SK-N-SH treated with all-trans-retinoic acid at 6 μM for 48 hours (cell line): ENCODE results near the gene DNASE1.
"Not testable (repeated sequence)": the region's sequence is repeated elsewhere in the genome, so short reads cannot be mapped to it uniquely, and the experiment has no call there.

Source experiments
- ATAC-seq: fragments of 200-7000 bp; cut with Tn5 transposase; 3 replicates; pipeline ENCODE4 v1.9.1; 2020; ENCODE audit warnings: mild to moderate bottlenecking, moderate library complexity
- ARNTL ChIP-seq: fragments of 450-650 bp; formaldehyde crosslinking; IDR thresholded peaks from 2 replicates; pipeline ENCODE4 v1.5.0; 2020; ENCODE audit warnings: low read depth, mild to moderate bottlenecking, moderate library complexity, borderline replicate concordance
- BACH2 ChIP-seq: fragments of 250-450 bp; sonication (Bioruptor Pico); IDR thresholded peaks from 2 replicates; pipeline ENCODE4 v1.9.0; 2021; ENCODE audit warnings: mild to moderate bottlenecking, borderline replicate concordance
- CSDC2 ChIP-seq: fragments of 250-450 bp; sonication (Bioruptor Pico); IDR thresholded peaks from 2 replicates; pipeline ENCODE4 v1.5.0; 2020; ENCODE audit warnings: mild to moderate bottlenecking, moderate library complexity
- ESRRG ChIP-seq: fragments of 250-450 bp; sonication (Bioruptor Pico); IDR thresholded peaks from 2 replicates; pipeline ENCODE4 v1.6.1; 2021; ENCODE audit warnings: mild to moderate bottlenecking
- GLIS3 ChIP-seq: fragments of 250-450 bp; sonication (Bioruptor Pico); IDR thresholded peaks from 2 replicates; pipeline ENCODE4 v1.5.0; 2020; ENCODE audit warnings: mild to moderate bottlenecking, moderate library complexity
- OSR1 ChIP-seq: fragments of 250-450 bp; sonication (Bioruptor Pico); IDR thresholded peaks from 2 replicates; pipeline ENCODE4 v1.8.0; 2022; ENCODE audit warnings: moderate library complexity, mild to moderate bottlenecking, inconsistent platforms
- PPARA ChIP-seq: fragments of 250-450 bp; sonication (Bioruptor Pico); IDR thresholded peaks from 2 replicates; pipeline ENCODE4 v1.5.0; 2020; ENCODE audit warnings: mild to moderate bottlenecking, borderline replicate concordance
- SNAI2 ChIP-seq: fragments of 250-450 bp; sonication (Bioruptor Pico); IDR thresholded peaks from 2 replicates; pipeline ENCODE4 v1.5.0; 2020; ENCODE audit warnings: mild to moderate bottlenecking, moderate library complexity
- TCF4 ChIP-seq: fragments of 250-450 bp; sonication (Bioruptor Pico); IDR thresholded peaks from 2 replicates; pipeline ENCODE4 v1.8.0; 2021; ENCODE audit warnings: mild to moderate bottlenecking, moderate library complexity, borderline replicate concordance
- ZC3H10 ChIP-seq: fragments of 250-450 bp; sonication (Bioruptor Pico); IDR thresholded peaks from 2 replicates; pipeline ENCODE4 v1.5.1; 2021; ENCODE audit warnings: mild to moderate bottlenecking, moderate library complexity
- ZFP3 ChIP-seq: fragments of 250-450 bp; sonication (Bioruptor Pico); IDR thresholded peaks from 2 replicates; pipeline ENCODE4 v1.5.0; 2020; ENCODE audit warnings: mild to moderate bottlenecking, moderate library complexity
- ZFP30 ChIP-seq: fragments of 450-650 bp; formaldehyde crosslinking; IDR thresholded peaks from 2 replicates; pipeline ENCODE4 v1.5.0; 2022; ENCODE audit warnings: mild to moderate bottlenecking, moderate library complexity
- ZNF565 ChIP-seq: fragments of 450-650 bp; formaldehyde crosslinking; conservative IDR thresholded peaks from 2 replicates; pipeline ENCODE4 v1.5.0; 2020; ENCODE audit warnings: low read depth, mild to moderate bottlenecking, moderate library complexity
- ZNF70 ChIP-seq: fragments of 450-650 bp; formaldehyde crosslinking; IDR thresholded peaks from 2 replicates; pipeline ENCODE4 v1.5.0; 2020; ENCODE audit warnings: mild to moderate bottlenecking, moderate library complexity
- ZNF8 ChIP-seq: fragments of 450-650 bp; formaldehyde crosslinking; IDR thresholded peaks from 2 replicates; pipeline ENCODE4 v1.5.0; 2020; ENCODE audit warnings: mild to moderate bottlenecking, moderate library complexity
- TF ChIP-seq, protein P1 (sequence below): fragments of 250-450 bp; sonication (Bioruptor Pico); IDR thresholded peaks from 2 replicates; pipeline ENCODE4 v1.5.1; 2020; ENCODE audit warnings: low read depth, mild to moderate bottlenecking, moderate library complexity
- TF ChIP-seq, protein P2 (sequence below): fragments of 250-450 bp; sonication (Bioruptor Pico); IDR thresholded peaks from 2 replicates; pipeline ENCODE4 v1.8.0; 2021; ENCODE audit warnings: low read depth, mild to moderate bottlenecking, moderate library complexity, borderline replicate concordance
- TF ChIP-seq, protein P3 (sequence below): fragments of 250-450 bp; sonication (Bioruptor Pico); IDR thresholded peaks from 2 replicates; pipeline ENCODE4 v1.5.1; 2021; ENCODE audit warnings: mild to moderate bottlenecking, moderate library complexity
- TF ChIP-seq, protein P4 (sequence below): fragments of 250-450 bp; sonication (Bioruptor Pico); IDR thresholded peaks from 2 replicates; pipeline ENCODE4 v1.5.0; 2020; ENCODE audit warnings: mild to moderate bottlenecking, moderate library complexity

DNASE1 gene

DNA sequence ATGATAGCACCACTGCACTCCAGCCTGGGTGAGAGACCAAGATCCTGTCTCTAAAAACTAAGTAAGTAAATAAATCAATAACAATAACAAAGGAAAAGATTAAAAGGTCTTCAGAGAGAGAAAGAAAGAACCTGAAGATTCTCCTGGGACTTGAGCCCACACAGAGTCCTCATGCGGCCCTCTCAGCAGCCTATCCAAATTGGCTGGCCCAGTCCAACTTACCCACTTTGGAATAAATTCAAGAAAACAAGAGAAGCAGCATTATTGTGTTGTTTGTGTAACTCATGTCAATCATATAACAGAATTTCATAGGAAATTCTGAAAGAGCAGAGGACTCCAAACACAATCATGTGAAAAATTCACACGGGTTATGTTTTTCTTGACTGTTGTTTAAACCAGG is 46.9 kb upstream of the DNASE1 start (continued):
- TF ChIP-seq, protein P1, sequence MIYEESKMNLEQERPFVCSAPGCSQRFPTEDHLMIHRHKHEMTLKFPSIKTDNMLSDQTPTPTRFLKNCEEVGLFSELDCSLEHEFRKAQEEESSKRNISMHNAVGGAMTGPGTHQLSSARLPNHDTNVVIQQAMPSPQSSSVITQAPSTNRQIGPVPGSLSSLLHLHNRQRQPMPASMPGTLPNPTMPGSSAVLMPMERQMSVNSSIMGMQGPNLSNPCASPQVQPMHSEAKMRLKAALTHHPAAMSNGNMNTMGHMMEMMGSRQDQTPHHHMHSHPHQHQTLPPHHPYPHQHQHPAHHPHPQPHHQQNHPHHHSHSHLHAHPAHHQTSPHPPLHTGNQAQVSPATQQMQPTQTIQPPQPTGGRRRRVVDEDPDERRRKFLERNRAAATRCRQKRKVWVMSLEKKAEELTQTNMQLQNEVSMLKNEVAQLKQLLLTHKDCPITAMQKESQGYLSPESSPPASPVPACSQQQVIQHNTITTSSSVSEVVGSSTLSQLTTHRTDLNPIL (CRISPR knock-in tag), result no peak
- TF ChIP-seq ARNTL (CRISPR knock-in tag) (no peak), ZFP30 (CRISPR knock-in tag) (no peak), CSDC2 (CRISPR knock-in tag) (no peak), ZNF70 (CRISPR knock-in tag) (no peak)

DNA sequence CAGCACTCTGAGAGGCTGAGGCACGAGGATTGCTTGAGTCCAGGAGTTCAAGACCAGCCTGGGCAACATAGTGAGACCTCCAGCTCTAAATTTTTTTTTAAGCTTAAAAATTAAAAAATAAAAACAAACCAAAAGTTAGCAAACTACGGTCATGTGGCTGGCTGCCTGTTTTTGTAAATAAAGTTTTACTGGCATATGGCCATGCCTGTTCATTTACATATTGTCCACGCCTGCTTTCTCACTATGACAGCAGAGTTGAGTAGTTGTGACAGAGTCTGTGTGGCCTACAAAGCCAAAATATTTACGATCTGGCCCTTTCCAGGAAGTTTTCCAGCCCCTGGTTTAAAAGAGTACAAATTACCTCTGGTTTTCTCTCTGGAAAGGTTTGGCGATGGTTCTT is 46.4 kb upstream of the DNASE1 start:
- TF ChIP-seq GLIS3 (CRISPR knock-in tag) (no peak), SNAI2 (CRISPR knock-in tag) (no peak), ESRRG (CRISPR knock-in tag) (no peak), TCF4 (CRISPR knock-in tag) (no peak), CSDC2 (CRISPR knock-in tag) (no peak), ZC3H10 (CRISPR knock-in tag) (no peak), ZFP30 (CRISPR knock-in tag) (no peak), ARNTL (CRISPR knock-in tag) (no peak), PPARA (CRISPR knock-in tag) (no peak), OSR1 (CRISPR knock-in tag) (no peak), BACH2 (CRISPR knock-in tag) (no peak), ZNF565 (CRISPR knock-in tag) (no peak), ZNF70 (CRISPR knock-in tag) (no peak), ZNF8 (no peak)
- TF ChIP-seq, protein P2, sequence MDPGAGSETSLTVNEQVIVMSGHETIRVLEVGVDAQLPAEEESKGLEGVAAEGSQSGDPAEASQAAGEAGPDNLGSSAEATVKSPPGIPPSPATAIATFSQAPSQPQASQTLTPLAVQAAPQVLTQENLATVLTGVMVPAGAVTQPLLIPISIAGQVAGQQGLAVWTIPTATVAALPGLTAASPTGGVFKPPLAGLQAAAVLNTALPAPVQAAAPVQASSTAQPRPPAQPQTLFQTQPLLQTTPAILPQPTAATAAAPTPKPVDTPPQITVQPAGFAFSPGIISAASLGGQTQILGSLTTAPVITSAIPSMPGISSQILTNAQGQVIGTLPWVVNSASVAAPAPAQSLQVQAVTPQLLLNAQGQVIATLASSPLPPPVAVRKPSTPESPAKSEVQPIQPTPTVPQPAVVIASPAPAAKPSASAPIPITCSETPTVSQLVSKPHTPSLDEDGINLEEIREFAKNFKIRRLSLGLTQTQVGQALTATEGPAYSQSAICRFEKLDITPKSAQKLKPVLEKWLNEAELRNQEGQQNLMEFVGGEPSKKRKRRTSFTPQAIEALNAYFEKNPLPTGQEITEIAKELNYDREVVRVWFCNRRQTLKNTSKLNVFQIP (CRISPR knock-in tag), result no peak
- TF ChIP-seq, protein P3, sequence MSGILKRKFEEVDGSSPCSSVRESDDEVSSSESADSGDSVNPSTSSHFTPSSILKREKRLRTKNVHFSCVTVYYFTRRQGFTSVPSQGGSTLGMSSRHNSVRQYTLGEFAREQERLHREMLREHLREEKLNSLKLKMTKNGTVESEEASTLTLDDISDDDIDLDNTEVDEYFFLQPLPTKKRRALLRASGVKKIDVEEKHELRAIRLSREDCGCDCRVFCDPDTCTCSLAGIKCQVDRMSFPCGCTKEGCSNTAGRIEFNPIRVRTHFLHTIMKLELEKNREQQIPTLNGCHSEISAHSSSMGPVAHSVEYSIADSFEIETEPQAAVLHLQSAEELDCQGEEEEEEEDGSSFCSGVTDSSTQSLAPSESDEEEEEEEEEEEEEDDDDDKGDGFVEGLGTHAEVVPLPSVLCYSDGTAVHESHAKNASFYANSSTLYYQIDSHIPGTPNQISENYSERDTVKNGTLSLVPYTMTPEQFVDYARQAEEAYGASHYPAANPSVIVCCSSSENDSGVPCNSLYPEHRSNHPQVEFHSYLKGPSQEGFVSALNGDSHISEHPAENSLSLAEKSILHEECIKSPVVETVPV (CRISPR knock-in tag), result no peak
- TF ChIP-seq, protein P4, sequence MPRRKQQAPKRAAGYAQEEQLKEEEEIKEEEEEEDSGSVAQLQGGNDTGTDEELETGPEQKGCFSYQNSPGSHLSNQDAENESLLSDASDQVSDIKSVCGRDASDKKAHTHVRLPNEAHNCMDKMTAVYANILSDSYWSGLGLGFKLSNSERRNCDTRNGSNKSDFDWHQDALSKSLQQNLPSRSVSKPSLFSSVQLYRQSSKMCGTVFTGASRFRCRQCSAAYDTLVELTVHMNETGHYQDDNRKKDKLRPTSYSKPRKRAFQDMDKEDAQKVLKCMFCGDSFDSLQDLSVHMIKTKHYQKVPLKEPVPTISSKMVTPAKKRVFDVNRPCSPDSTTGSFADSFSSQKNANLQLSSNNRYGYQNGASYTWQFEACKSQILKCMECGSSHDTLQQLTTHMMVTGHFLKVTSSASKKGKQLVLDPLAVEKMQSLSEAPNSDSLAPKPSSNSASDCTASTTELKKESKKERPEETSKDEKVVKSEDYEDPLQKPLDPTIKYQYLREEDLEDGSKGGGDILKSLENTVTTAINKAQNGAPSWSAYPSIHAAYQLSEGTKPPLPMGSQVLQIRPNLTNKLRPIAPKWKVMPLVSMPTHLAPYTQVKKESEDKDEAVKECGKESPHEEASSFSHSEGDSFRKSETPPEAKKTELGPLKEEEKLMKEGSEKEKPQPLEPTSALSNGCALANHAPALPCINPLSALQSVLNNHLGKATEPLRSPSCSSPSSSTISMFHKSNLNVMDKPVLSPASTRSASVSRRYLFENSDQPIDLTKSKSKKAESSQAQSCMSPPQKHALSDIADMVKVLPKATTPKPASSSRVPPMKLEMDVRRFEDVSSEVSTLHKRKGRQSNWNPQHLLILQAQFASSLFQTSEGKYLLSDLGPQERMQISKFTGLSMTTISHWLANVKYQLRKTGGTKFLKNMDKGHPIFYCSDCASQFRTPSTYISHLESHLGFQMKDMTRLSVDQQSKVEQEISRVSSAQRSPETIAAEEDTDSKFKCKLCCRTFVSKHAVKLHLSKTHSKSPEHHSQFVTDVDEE, result no peak
- ATAC-seq, result no peak

DNA sequence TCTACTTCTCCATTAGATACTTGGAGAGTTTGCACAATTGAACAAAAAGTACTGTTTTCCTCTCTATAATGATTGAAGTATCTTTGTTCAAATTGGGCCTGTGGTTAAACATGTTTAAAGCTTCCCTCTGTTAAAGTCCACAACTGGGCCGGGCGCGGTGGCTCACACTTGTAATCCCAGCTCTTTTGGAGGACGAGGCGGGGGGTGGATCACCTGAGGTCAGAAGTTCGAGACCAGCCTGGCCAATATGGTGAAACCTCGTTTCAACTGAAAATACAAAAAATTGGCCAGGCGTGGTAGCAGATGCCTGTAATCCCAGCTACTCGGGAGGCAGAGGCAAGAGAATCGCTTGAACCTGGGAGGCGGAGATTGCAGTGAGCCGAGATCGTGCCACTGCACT is 45.5 kb upstream of the DNASE1 start:
- ATAC-seq, result not testable (repeated sequence)

DNA sequence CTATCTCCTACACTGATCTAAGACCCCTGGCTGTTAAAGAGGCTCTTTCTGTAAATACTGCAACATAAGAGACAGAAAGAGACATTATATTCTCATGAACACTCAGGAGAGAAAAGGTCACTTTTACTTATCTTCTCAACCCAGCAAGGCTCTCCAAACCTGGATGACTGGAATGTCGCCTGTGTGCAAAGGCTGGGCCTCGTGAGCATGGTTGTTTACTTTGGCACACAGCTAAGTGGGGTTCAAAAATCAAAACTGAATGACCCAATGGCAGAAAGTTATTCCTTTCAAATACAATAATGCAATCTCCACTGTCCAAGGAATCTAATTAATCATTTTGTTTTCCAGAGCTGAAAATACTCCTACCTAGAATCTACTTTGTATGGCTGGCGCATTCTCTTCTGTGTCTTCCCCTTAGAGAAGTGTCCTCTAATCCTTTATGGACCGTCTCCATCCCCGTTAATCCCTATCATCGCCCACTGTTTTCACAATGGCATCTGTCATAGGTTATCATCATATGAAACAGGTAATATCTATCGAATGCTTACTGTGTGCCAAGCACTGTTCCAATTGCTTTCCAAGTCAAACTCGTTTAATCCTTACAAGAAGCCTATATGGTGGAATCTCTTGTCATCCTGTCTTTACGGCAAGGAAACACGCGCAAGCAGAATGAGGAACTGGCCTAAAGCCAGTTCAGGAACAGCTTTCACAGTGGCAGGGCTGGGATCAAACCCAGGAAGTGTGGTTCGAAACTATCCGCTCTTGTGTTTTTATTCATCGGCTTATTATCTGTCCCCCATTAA is 44.4 kb upstream of the DNASE1 start:
- TF ChIP-seq ZFP3 (CRISPR knock-in tag) (no peak), TCF4 (CRISPR knock-in tag) (no peak), SNAI2 (CRISPR knock-in tag) (no peak), ARNTL (CRISPR knock-in tag) (no peak), ZFP30 (CRISPR knock-in tag) (no peak), ZNF70 (CRISPR knock-in tag) (no peak)
- TF ChIP-seq, protein P3 (CRISPR knock-in tag), result no peak
- TF ChIP-seq, all 23 proteins: peak for 0
- no peak for ATAC-seq
